GM23338 (cell line): Measurements from ENCODE around the gene SYNCRIP.

Experiments
- CREB1 ChIP-seq: fragments of 250-450 bp; sonication (Bioruptor Pico); IDR thresholded peaks from 2 replicates; pipeline ENCODE4 v1.5.0; 2020; ENCODE audit warnings: low read depth, mild to moderate bottlenecking, moderate library complexity
- CTCF ChIP-seq, 2 experiments: fragments of 200-600 bp in 1 of 2; sonication (generic) in 1 of 2; conservative IDR thresholded peaks; 2 replicates each; pipeline versions ENCODE4 v1.5.1 to v1.6.1; 2016 to 2017; ENCODE audit warnings: antibody characterized with exemption in 2 of 2, low read depth in 2 of 2, mild to moderate bottlenecking in 2 of 2, moderate library complexity in 1 of 2
- EZH2 ChIP-seq: fragments of 200-600 bp; sonication (generic); IDR thresholded peaks from one replicate; pipeline ENCODE4 v1.8.0; 2017; ENCODE audit warnings: antibody characterized with exemption, mild to moderate bottlenecking, low read depth; ENCODE audit not compliant: unreplicated experiment
- EZH2phosphoT487 ChIP-seq: fragments of 200-600 bp; sonication (generic); IDR thresholded peaks from one replicate; pipeline ENCODE4 v1.8.1; 2018; ENCODE audit warnings: antibody characterized with exemption; ENCODE audit not compliant: unreplicated experiment
- JUNB ChIP-seq: IDR thresholded peaks from one replicate; pipeline ENCODE4 v1.6.1; 2016; ENCODE audit warnings: antibody characterized with exemption; ENCODE audit not compliant: unreplicated experiment
- NANOG ChIP-seq: IDR thresholded peaks from 2 replicates; pipeline ENCODE4 v1.6.1; 2016; ENCODE audit warnings: antibody characterized with exemption, borderline replicate concordance
- POLR2AphosphoS5 ChIP-seq: IDR thresholded peaks from 2 replicates; pipeline ENCODE4 v1.6.1; 2016; ENCODE audit warnings: antibody characterized with exemption, low read depth
- ZNF114 ChIP-seq: fragments of 250-450 bp; sonication (Bioruptor Pico); IDR thresholded peaks from 2 replicates; pipeline ENCODE4 v1.5.0; 2020; ENCODE audit warnings: mild to moderate bottlenecking, moderate library complexity
- TF ChIP-seq, protein P1 (sequence below): fragments of 250-450 bp; sonication (Bioruptor Pico); IDR thresholded peaks from 2 replicates; pipeline ENCODE4 v1.5.0; 2020; ENCODE audit warnings: mild to moderate bottlenecking, moderate library complexity
- TF ChIP-seq, protein P2 (sequence below): IDR thresholded peaks from one replicate; pipeline ENCODE4 v1.6.1; 2018; ENCODE audit warnings: antibody characterized with exemption; ENCODE audit not compliant: unreplicated experiment
- TF ChIP-seq, protein P3 (sequence below): IDR thresholded peaks from 2 replicates; pipeline ENCODE4 v1.6.1; 2016; ENCODE audit warnings: antibody characterized with exemption

DNA sequence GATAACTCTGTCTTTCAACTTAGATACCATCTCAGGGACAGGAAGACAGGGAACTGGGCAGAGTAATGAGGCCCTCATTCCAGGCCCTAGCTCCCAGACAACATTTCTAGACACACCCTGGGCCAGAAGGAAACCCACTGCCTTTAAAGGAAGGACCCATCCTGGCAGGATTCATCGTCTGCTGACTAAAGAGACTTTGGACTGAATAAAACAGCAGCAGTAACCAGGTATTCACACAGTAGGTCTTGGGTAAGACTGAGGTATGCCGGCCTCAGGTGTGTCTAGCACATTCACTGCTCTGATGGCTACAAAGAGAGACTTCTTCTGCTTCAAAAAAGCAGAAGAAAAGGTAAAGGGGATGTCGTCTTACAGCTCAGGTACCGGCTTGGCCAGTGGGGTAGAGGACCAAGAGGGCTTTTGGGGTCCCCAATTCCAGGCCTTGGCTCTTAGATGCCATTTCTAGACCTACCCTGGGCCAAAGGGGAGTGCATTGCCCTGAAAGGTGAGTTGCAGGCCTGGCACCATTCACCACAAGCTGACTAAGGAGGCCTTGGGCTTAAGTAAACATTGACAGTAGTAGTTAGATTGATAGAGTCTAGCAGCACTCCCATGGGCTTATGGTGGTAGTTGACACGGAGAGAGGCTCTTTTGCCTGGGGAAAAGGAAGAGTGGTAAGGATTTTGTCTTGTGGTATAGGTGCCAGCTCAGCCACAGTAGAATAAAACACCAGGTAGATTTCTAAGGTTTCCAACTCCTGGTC, 62.4 kb downstream of the SYNCRIP start:
- TF ChIP-seq CTCF (conservative IDR thresholded peaks at IDR 0.05; ENCODE audit: low read depth in 2 of 2), result no peak
- TF ChIP-seq CREB1 (CRISPR knock-in tag), result no peak
- TF ChIP-seq POLR2AphosphoS5, result no peak
- no peak for TF ChIP-seq EZH2
- TF ChIP-seq EZH2phosphoT487, result no peak
- TF ChIP-seq, protein P1, sequence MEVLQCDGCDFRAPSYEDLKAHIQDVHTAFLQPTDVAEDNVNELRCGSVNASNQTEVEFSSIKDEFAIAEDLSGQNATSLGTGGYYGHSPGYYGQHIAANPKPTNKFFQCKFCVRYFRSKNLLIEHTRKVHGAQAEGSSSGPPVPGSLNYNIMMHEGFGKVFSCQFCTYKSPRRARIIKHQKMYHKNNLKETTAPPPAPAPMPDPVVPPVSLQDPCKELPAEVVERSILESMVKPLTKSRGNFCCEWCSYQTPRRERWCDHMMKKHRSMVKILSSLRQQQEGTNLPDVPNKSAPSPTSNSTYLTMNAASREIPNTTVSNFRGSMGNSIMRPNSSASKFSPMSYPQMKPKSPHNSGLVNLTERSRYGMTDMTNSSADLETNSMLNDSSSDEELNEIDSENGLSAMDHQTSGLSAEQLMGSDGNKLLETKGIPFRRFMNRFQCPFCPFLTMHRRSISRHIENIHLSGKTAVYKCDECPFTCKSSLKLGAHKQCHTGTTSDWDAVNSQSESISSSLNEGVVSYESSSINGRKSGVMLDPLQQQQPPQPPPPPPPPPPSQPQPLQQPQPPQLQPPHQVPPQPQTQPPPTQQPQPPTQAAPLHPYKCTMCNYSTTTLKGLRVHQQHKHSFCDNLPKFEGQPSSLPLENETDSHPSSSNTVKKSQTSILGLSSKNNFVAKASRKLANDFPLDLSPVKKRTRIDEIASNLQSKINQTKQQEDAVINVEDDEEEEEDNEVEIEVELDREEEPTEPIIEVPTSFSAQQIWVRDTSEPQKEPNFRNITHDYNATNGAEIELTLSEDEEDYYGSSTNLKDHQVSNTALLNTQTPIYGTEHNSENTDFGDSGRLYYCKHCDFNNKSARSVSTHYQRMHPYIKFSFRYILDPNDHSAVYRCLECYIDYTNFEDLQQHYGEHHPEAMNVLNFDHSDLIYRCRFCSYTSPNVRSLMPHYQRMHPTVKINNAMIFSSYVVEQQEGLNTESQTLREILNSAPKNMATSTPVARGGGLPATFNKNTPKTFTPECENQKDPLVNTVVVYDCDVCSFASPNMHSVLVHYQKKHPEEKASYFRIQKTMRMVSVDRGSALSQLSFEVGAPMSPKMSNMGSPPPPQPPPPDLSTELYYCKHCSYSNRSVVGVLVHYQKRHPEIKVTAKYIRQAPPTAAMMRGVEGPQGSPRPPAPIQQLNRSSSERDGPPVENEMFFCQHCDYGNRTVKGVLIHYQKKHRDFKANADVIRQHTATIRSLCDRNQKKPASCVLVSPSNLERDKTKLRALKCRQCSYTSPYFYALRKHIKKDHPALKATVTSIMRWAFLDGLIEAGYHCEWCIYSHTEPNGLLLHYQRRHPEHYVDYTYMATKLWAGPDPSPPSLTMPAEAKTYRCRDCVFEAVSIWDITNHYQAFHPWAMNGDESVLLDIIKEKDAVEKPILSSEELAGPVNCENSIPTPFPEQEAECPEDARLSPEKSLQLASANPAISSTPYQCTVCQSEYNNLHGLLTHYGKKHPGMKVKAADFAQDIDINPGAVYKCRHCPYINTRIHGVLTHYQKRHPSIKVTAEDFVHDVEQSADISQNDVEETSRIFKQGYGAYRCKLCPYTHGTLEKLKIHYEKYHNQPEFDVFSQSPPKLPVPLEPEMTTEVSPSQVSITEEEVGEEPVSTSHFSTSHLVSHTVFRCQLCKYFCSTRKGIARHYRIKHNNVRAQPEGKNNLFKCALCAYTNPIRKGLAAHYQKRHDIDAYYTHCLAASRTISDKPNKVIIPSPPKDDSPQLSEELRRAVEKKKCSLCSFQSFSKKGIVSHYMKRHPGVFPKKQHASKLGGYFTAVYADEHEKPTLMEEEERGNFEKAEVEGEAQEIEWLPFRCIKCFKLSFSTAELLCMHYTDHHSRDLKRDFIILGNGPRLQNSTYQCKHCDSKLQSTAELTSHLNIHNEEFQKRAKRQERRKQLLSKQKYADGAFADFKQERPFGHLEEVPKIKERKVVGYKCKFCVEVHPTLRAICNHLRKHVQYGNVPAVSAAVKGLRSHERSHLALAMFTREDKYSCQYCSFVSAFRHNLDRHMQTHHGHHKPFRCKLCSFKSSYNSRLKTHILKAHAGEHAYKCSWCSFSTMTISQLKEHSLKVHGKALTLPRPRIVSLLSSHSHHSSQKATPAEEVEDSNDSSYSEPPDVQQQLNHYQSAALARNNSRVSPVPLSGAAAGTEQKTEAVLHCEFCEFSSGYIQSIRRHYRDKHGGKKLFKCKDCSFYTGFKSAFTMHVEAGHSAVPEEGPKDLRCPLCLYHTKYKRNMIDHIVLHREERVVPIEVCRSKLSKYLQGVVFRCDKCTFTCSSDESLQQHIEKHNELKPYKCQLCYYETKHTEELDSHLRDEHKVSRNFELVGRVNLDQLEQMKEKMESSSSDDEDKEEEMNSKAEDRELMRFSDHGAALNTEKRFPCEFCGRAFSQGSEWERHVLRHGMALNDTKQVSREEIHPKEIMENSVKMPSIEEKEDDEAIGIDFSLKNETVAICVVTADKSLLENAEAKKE (CRISPR knock-in tag), result no peak
- no peak for TF ChIP-seq NANOG
- TF ChIP-seq, protein P2, sequence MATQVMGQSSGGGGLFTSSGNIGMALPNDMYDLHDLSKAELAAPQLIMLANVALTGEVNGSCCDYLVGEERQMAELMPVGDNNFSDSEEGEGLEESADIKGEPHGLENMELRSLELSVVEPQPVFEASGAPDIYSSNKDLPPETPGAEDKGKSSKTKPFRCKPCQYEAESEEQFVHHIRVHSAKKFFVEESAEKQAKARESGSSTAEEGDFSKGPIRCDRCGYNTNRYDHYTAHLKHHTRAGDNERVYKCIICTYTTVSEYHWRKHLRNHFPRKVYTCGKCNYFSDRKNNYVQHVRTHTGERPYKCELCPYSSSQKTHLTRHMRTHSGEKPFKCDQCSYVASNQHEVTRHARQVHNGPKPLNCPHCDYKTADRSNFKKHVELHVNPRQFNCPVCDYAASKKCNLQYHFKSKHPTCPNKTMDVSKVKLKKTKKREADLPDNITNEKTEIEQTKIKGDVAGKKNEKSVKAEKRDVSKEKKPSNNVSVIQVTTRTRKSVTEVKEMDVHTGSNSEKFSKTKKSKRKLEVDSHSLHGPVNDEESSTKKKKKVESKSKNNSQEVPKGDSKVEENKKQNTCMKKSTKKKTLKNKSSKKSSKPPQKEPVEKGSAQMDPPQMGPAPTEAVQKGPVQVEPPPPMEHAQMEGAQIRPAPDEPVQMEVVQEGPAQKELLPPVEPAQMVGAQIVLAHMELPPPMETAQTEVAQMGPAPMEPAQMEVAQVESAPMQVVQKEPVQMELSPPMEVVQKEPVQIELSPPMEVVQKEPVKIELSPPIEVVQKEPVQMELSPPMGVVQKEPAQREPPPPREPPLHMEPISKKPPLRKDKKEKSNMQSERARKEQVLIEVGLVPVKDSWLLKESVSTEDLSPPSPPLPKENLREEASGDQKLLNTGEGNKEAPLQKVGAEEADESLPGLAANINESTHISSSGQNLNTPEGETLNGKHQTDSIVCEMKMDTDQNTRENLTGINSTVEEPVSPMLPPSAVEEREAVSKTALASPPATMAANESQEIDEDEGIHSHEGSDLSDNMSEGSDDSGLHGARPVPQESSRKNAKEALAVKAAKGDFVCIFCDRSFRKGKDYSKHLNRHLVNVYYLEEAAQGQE, result no peak
- no peak for TF ChIP-seq ZNF114 (CRISPR knock-in tag)
- TF ChIP-seq, protein P3, sequence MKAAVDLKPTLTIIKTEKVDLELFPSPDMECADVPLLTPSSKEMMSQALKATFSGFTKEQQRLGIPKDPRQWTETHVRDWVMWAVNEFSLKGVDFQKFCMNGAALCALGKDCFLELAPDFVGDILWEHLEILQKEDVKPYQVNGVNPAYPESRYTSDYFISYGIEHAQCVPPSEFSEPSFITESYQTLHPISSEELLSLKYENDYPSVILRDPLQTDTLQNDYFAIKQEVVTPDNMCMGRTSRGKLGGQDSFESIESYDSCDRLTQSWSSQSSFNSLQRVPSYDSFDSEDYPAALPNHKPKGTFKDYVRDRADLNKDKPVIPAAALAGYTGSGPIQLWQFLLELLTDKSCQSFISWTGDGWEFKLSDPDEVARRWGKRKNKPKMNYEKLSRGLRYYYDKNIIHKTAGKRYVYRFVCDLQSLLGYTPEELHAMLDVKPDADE, result no peak
- TF ChIP-seq JUNB, result no peak
